ENCODE results near the gene PAPPA2.

PAPPA2 gene

DNA sequence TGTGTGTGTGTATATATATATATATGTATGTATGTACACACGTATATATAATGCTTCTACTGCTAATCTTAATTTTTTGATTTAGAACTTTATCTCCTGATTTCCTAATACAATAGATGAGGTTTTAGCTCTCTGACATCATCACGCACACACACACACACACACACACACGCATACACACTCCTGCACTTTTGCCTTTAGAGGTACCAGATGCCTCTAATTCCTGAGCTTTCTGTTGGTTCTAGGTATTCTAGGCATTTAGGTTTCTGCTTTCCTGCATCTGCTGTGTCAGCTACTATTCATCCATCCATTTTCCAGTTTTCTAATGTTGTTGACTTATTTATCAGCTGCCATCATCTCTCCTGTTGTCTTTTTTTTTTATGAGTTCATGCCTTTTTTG lies 353.3 kb downstream of the PAPPA2 start:
- no peak overlapping the region for H3K4me3 ChIP-seq (ENCODE audit: low read length)
- H3K4me1 ChIP-seq (ENCODE audit: control insufficient read depth, insufficient read depth, low read length): peaks cover 28% of the 10 kb centered on the region
- no peaks in the 10 kb centered on the region for H3K9me3 ChIP-seq (ENCODE audit: control insufficient read depth, low read length)
- H3K27me3 ChIP-seq (replicated peaks; ENCODE audit: control insufficient read depth, insufficient read depth, low read length): no peaks in the 10 kb centered on the region
- H3K9ac ChIP-seq (ENCODE audit: low read length): no peak overlapping the region
- DNase-seq (ENCODE audit: low read depth): no peak
- no peaks in the 10 kb centered on the region for H3K36me3 ChIP-seq (ENCODE audit: control insufficient read depth, insufficient read depth, low read length, severe bottlenecking)

DNA sequence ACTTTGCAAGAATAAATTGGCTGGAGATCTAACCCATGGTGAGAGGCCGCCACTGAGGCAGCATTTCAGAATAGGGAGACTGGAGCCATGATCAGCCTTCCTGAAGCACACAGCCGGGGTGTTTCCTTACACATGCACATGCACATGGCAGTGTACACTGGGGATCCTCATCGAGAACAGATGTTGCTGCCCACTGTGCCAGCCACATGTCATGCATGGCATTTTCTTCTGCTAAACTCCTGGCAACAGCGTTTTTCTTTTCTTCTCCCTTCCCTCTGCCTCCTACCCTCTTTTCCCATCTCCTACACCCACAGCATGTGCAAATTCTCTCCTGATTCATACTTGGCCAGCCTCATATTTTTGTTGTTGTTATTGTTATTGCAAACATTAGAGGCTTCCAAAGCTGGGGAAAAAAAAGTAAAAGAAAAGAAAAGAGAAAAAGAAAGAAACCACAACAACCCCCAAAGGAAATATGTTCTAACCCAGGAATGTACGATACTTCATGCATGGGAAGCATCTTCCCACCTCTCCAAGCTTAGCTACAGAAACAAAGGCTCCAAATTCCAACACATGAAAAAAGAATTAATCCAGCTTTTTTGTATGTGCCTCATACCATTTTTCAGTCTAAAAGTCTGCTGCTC lies 357.5 kb downstream of the PAPPA2 start:
- Histone ChIP-seq H3K4me1 (ENCODE audit: control insufficient read depth, insufficient read depth, low read length) (peaks cover 18% of the 10 kb centered on the region), H3K9me3 (ENCODE audit: control insufficient read depth, low read length) (no peaks in the 10 kb centered on the region), H3K4me3 (ENCODE audit: low read length) (peak overlapping the region; percentile 49), H3K27me3 (replicated peaks; ENCODE audit: control insufficient read depth, insufficient read depth, low read length) (no peaks in the 10 kb centered on the region), H3K36me3 (ENCODE audit: control insufficient read depth, insufficient read depth, low read length, severe bottlenecking) (no peaks in the 10 kb centered on the region), H3K9ac (ENCODE audit: low read length) (peak overlapping the region; percentile 50)
- DNase-seq (ENCODE audit: low read depth): peak; percentile 8

DNA sequence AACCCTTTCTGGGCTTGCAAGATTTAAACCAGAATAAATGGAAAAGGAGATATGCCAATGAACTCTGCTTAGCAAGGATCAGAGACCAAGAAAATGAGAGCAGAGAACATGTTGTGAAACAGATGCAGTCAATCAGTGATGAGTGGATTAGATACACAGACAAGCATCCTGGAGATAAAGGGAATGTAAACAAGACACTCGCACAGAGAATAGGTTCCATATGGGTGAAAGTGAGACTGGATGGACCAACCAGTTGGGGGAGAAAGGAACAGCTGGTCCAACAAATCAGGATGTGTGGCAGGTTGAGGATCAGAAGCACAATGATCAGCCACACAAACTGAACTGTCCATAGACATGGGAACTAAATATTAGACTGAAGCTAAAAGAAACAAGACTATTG lies 363.3 kb downstream of the PAPPA2 start:
- H3K9me3 ChIP-seq (ENCODE audit: control insufficient read depth, low read length): no peaks in the 10 kb centered on the region
- no peak overlapping the region for H3K9ac ChIP-seq (ENCODE audit: low read length)
- H3K36me3 ChIP-seq (ENCODE audit: control insufficient read depth, insufficient read depth, low read length, severe bottlenecking): no peaks in the 10 kb centered on the region
- no peak overlapping the region for H3K4me3 ChIP-seq (ENCODE audit: low read length)
- H3K27me3 ChIP-seq (replicated peaks; ENCODE audit: control insufficient read depth, insufficient read depth, low read length): no peaks in the 10 kb centered on the region
- H3K4me1 ChIP-seq (ENCODE audit: control insufficient read depth, insufficient read depth, low read length): peaks cover 2% of the 10 kb centered on the region
- DNase-seq (ENCODE audit: low read depth): no peak

DNA sequence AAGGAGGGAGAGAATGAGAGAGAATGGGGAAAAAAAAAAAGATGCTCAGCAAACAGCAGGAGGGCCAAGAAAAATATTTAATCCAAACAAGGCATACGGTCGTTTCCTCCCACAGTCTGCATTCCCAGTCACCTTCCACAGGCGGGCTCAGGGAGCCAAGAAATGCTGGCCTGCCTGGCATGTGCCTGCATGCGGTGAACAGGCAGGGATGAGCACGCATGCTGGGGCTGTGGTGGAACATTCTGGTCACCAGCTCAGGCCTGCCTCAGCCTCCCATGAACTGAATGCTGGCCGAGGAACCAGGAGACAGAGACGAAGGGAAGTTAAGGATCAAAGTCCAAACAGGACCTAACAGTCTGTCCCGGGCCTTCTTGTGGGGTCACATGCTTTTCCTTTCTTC lies 366.3 kb downstream of the PAPPA2 start:
- H3K27me3 ChIP-seq (replicated peaks; ENCODE audit: control insufficient read depth, insufficient read depth, low read length): no peaks in the 10 kb centered on the region
- H3K36me3 ChIP-seq (ENCODE audit: control insufficient read depth, insufficient read depth, low read length, severe bottlenecking): no peaks in the 10 kb centered on the region
- DNase-seq (ENCODE audit: low read depth): peak; percentile 2
- H3K9me3 ChIP-seq (ENCODE audit: control insufficient read depth, low read length): no peaks in the 10 kb centered on the region
- no peaks in the 10 kb centered on the region for H3K4me1 ChIP-seq (ENCODE audit: control insufficient read depth, insufficient read depth, low read length)
- H3K9ac ChIP-seq (ENCODE audit: low read length): no peak overlapping the region
- no peak overlapping the region for H3K4me3 ChIP-seq (ENCODE audit: low read length)

DNA sequence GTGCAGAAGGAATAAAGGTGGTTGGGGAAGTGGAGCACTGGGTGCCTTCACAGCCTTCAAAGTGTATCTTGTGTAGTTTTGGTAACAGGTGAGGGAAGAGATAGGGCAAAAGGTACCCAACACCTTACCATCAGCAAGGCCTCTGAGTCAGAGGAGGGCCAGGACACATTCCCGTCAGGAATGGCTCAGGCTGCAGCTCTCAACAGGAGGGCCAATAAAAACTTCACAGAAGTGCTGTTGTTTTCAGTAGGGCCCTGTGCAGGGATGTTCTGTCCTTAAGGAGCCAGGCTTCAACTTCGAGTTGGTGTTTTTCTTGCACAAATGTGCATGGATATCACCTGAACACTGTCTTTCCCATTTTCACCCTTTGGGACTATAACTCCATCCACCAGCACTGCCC lies 368.2 kb downstream of the PAPPA2 start:
- H3K36me3 ChIP-seq (ENCODE audit: control insufficient read depth, insufficient read depth, low read length, severe bottlenecking): no peaks in the 10 kb centered on the region
- H3K9me3 ChIP-seq (ENCODE audit: control insufficient read depth, low read length): no peaks in the 10 kb centered on the region
- H3K4me3 ChIP-seq (ENCODE audit: low read length): no peak overlapping the region
- no peak overlapping the region for H3K9ac ChIP-seq (ENCODE audit: low read length)
- DNase-seq (ENCODE audit: low read depth): no peak
- H3K27me3 ChIP-seq (replicated peaks; ENCODE audit: control insufficient read depth, insufficient read depth, low read length): no peaks in the 10 kb centered on the region
- H3K4me1 ChIP-seq (ENCODE audit: control insufficient read depth, insufficient read depth, low read length): no peaks in the 10 kb centered on the region

DNA sequence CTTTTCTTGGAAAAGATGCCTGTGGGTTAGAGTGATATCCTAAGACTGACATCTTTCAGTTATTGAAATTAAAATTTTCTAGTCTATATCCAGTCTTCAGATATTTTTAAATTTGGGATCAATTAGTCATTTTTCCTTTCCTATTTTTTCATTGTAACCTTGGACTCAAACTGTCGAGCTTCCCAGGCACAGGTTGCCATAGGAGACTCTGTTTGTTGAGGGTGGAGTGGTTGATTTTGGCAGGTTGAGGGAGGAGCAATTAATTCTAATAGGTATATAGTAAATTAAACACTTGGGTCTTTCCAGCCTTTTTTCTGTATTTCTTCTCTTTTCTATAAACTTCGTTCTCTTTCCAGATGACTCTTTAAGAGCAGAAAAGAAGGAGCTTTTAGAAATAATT lies 374.7 kb downstream of the PAPPA2 start:
- Histone ChIP-seq H3K27me3 (replicated peaks; ENCODE audit: control insufficient read depth, insufficient read depth, low read length) (no peaks in the 10 kb centered on the region), H3K9me3 (ENCODE audit: control insufficient read depth, low read length) (no peaks in the 10 kb centered on the region), H3K4me1 (ENCODE audit: control insufficient read depth, insufficient read depth, low read length) (peaks cover 22% of the 10 kb centered on the region), H3K36me3 (ENCODE audit: control insufficient read depth, insufficient read depth, low read length, severe bottlenecking) (no peaks in the 10 kb centered on the region), H3K9ac (ENCODE audit: low read length) (no peak overlapping the region), H3K4me3 (ENCODE audit: low read length) (no peak overlapping the region)
- no peak for DNase-seq (ENCODE audit: low read depth)

DNA sequence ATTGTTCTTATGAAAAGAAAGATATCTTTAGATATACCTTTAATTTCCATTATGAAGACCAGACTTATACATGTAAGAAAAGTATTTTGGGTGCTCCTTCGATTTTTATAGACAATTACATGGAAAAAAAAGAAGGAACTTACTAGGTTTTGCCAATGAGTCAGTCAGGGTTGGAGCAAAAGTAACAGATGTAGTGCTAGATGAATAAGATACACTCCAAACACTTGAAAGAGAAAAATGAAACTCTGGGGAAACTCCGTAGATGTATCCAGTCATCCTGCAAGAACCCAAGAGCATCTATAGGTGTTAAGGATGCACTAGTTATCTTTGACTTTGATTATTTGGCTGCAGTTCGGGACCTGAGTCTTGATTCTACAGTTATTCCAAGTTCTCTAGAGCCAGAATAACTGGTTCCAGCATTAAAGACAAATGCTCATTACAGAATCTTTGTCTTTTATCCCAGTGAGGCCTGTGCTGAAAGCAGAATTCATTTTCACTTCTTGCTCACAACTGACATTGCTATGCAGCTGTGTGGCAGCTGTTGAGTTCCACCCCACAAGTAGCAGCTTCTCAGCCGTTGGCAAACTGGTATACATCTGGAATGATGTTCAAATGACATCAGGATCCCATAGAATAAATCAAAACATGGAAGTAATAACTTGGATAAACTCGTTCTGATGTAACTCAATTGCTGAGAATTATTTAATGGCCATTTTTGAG lies 375.5 kb downstream of the PAPPA2 start:
- Histone ChIP-seq H3K9me3 (ENCODE audit: control insufficient read depth, low read length) (no peaks in the 10 kb centered on the region), H3K4me3 (ENCODE audit: low read length) (no peak overlapping the region), H3K9ac (ENCODE audit: low read length) (no peak overlapping the region), H3K36me3 (ENCODE audit: control insufficient read depth, insufficient read depth, low read length, severe bottlenecking) (no peaks in the 10 kb centered on the region), H3K27me3 (replicated peaks; ENCODE audit: control insufficient read depth, insufficient read depth, low read length) (no peaks in the 10 kb centered on the region), H3K4me1 (ENCODE audit: control insufficient read depth, insufficient read depth, low read length) (peaks cover 28% of the 10 kb centered on the region)
- no peak for DNase-seq (ENCODE audit: low read depth)

DNA sequence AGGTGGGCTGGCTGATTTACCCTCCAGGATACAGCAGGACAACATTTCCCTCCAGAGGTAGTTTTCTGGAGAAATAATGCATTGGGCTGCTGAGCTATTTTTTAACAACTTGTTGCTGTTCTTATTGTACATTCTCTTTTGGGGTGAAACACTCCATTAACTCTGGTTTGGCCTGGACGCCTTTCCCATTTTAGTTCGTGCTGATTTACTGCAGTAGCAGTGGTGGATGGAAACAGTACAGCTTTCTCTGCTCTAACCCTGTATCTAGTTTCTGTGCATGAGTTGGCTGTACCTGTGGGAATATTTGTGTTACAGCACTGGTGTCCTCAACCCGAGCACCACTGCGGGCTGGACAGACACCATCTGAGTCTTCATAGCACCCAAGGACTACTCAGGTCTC lies 376.2 kb downstream of the PAPPA2 start:
- Histone ChIP-seq H3K4me3 (ENCODE audit: low read length) (no peak overlapping the region), H3K9me3 (ENCODE audit: control insufficient read depth, low read length) (no peaks in the 10 kb centered on the region), H3K36me3 (ENCODE audit: control insufficient read depth, insufficient read depth, low read length, severe bottlenecking) (no peaks in the 10 kb centered on the region), H3K9ac (ENCODE audit: low read length) (no peak overlapping the region), H3K27me3 (replicated peaks; ENCODE audit: control insufficient read depth, insufficient read depth, low read length) (no peaks in the 10 kb centered on the region), H3K4me1 (ENCODE audit: control insufficient read depth, insufficient read depth, low read length) (peaks cover 35% of the 10 kb centered on the region)
- no peak for DNase-seq (ENCODE audit: low read depth)

DNA sequence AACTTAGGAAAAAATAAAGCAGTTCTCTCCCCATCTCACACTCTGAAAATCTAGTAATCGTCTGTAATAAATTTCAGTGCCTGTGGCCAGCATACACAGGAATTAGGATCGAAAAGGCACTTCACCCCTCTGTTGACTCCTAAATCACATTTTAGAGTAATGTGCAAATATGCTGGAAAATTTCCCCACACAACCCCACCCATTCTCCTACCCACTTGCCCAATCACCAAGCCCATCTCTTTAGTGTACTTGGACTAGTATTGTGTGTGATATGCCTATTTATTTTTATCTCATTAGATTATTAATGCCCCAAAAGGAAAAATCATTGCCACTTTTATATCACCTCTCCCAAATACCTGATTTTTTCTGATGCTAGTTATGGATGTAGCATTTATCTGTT lies 378.3 kb downstream of the PAPPA2 start:
- Histone ChIP-seq H3K27me3 (replicated peaks; ENCODE audit: control insufficient read depth, insufficient read depth, low read length) (no peaks in the 10 kb centered on the region), H3K4me3 (ENCODE audit: low read length) (no peak overlapping the region), H3K9ac (ENCODE audit: low read length) (no peak overlapping the region), H3K4me1 (ENCODE audit: control insufficient read depth, insufficient read depth, low read length) (peaks cover 40% of the 10 kb centered on the region), H3K9me3 (ENCODE audit: control insufficient read depth, low read length) (no peaks in the 10 kb centered on the region), H3K36me3 (ENCODE audit: control insufficient read depth, insufficient read depth, low read length, severe bottlenecking) (no peaks in the 10 kb centered on the region)
- DNase-seq (ENCODE audit: low read depth): no peak

DNA sequence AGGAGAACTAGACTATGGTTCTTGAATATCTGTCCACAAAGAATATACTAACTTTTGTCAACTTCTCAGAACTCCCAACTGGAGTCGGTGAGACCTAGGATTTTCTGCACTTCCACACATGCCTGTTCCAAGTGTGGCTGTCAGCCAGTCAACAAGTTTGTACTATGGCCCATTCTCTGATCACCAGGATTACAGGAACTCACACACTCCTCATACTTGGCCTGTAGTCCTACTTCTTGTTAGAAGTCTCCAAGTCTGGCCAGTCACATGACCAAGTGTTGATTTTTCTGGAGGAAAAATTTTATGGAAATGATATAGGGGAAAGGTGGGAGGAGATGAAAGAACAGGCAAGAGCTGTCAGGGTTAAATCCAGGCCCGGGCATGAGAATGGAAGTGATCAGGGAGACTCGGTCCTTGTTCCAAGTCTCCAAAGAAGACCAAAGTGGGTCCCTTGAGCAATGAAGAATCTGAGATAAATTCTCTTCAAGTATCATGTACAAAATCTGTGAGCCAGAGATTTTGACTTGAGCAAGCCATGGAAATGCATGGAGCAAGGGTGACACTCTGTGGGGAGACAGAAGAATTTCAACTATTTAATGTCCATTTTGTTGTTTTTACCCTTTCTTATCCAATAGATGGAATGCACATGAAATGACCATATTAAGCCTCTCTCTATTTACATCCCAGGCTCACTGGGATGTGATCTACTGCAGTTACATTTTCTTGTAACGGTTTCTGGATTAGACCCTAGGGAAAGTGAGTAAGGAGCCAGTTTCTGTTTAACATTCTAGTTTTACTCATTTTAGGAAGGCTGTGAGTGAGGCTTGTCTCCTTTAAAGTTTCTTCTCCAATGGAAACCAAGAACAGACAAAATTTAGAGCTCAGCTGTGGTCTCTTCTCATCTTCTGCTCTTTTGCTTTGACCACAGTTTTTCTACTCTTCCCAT lies 380.6 kb downstream of the PAPPA2 start:
- H3K9ac ChIP-seq (ENCODE audit: low read length): peak overlapping the region; percentile 30
- no peaks in the 10 kb centered on the region for H3K27me3 ChIP-seq (replicated peaks; ENCODE audit: control insufficient read depth, insufficient read depth, low read length)
- no peaks in the 10 kb centered on the region for H3K9me3 ChIP-seq (ENCODE audit: control insufficient read depth, low read length)
- DNase-seq (ENCODE audit: low read depth): peak; percentile 67
- H3K4me1 ChIP-seq (ENCODE audit: control insufficient read depth, insufficient read depth, low read length): peaks cover 49% of the 10 kb centered on the region
- H3K4me3 ChIP-seq (ENCODE audit: low read length): no peak overlapping the region
- no peaks in the 10 kb centered on the region for H3K36me3 ChIP-seq (ENCODE audit: control insufficient read depth, insufficient read depth, low read length, severe bottlenecking)

DNA sequence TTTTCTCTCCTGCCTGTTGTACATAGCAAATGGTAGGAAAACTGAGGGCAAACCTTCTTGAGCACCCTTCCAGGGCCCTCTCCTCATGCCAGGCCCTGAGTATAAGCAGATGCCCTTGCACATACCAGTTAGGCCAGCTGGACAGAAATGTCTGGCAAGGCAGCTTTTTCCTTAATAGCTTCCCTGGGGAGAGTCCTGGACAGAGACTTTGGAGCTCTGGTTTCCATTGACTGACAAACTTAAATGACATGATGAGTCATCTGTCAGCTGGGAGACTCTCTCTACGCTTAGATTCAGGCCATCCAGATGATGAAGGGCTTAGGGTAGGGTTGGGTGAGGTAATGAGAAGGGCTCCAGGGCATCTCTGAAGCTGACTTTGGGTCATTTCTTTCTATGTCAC lies 384.1 kb downstream of the PAPPA2 start:
- no peaks in the 10 kb centered on the region for H3K36me3 ChIP-seq (ENCODE audit: control insufficient read depth, insufficient read depth, low read length, severe bottlenecking)
- H3K4me3 ChIP-seq (ENCODE audit: low read length): no peak overlapping the region
- no peak overlapping the region for H3K9ac ChIP-seq (ENCODE audit: low read length)
- peaks cover 34% of the 10 kb centered on the region for H3K4me1 ChIP-seq (ENCODE audit: control insufficient read depth, insufficient read depth, low read length)
- peaks cover 4% of the 10 kb centered on the region for H3K27me3 ChIP-seq (replicated peaks; ENCODE audit: control insufficient read depth, insufficient read depth, low read length)
- no peaks in the 10 kb centered on the region for H3K9me3 ChIP-seq (ENCODE audit: control insufficient read depth, low read length)
- no peak for DNase-seq (ENCODE audit: low read depth)

Measured in adipocyte (in vitro differentiated cells).